Measurements from ENCODE around the gene MYO5B. TPM values are rescaled to one million over a fixed set of nuclear protein-coding genes. Genes with fewer than 3 reads are reported as not detected.
A peak's percentile ranks its signal among the peaks of the same experiment; 100 is the strongest.
"Not testable (repeated sequence)": the region's sequence is repeated elsewhere in the genome, so short reads cannot be mapped to it uniquely, and the experiment has no call there.

MYO5B gene
- total RNA-seq, 2 donors from 2014 or later = 1.2 to 1.4 TPM

DNA sequence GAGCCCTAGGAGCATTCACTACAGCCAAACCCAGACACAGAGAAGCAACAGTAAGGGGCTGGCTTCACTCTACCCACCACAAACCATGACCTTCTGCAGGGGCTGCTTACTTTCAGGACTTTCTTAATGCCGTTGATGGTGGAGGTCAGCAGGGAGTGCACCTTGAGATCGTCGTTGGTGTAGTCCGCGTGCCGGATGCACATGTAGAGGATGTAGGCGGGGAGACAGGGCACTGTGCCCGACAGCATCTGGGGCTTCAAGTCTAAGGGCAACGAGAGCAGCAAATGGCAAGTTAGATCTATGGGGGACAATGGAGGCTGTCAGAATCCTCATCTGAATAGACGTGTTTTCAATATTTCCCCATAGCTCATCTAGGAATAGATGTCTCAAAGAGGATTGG, 351.8 kb downstream of the MYO5B start:
- DNase-seq (ENCODE audit: low spot score) = peak; percentile 62
- intact Hi-C loops (cut with DNase I) = no loop called here

DNA sequence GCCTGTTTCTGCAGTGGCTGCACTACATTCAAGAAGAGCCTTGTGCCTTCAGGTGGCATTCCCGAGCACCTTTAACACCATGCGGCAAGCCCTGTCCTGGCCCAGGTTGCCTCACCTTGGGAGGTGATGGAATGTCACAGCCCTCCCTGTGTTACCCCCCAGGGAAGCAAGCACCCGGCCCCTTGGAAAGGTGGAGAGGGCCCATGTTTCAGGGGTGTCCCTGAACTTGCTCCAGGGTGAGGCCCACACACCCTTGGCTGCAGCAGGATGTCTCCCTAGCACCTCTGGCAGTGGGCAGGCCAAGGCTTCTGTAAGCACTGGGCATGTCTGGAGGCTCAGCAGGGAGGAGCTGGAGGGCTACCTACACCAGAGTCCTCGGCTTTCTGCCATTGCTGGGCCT, 352.3 kb downstream of the MYO5B start:
- DNase-seq (ENCODE audit: low spot score) = no peak
- intact Hi-C loops (cut with DNase I) = no loop called here

DNA sequence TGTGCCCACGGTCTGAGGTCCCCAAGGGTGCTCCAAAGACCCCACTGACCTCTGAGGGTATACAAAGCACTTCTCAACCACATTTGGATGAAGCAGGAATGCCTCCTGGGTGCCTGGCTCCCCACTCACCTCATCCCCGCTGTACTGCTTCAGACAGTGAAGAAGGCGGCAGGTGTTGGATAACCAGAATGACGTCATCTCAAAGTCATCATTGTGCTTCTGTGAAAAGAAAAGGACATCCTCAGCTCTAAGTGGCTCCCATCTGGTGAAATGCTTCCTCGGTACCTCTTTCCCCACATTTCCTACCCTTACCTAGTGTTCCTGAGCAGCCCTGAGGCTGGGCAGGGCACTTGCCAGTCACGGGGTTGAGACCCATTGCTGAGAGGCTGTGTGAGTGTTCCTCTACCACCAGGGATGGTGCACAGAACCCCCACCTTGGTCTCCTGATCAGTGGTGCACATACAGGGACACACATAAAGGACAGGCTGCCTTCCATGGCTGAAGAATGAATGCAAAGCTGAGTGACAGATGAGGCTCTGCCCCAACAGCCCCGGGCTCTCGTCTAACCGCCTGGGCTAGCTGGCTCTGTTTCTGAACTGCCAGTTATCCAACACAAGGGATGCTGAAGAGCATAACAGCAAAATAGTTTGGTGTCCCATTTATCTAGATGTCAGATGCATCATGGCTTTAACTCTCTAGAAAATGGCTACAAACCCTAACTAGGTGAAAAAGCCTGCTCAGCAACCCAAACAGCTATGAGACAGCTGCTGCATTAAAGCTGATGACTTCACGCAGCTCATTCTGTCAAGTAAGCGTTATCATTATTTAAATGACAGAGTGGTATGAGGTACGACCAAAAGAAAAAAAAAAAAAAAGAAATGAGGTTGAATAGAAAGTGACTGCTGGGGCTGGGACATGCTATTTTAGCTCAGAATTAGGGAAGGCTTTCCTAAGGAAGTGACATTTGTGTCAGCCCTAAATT, 353.4 kb downstream of the MYO5B start:
- no peak for DNase-seq (ENCODE audit: low spot score)
- intact Hi-C loops (cut with DNase I) = no loop called here

DNA sequence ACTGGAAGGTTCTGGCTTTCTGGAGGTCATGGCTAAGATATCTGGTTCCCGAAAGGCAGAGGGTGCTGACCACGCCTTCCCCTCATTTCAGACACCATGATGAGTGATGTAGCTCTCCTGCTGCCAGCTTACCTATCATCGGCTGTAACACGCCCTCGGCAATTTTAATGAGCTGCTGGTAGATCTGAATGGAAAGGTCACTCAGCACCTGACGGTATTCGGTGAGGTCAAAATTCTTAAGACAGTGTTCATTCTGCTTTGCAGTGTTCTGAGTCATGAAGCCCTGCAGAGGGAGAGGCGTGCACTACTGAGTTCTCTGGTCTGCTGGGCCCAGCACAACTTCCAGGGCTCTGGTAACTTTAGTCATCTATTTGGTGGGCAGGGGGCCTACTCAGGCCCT, 355.9 kb downstream of the MYO5B start:
- no peak for DNase-seq (ENCODE audit: low spot score)
- intact Hi-C loops (cut with DNase I) = no loop called here

DNA sequence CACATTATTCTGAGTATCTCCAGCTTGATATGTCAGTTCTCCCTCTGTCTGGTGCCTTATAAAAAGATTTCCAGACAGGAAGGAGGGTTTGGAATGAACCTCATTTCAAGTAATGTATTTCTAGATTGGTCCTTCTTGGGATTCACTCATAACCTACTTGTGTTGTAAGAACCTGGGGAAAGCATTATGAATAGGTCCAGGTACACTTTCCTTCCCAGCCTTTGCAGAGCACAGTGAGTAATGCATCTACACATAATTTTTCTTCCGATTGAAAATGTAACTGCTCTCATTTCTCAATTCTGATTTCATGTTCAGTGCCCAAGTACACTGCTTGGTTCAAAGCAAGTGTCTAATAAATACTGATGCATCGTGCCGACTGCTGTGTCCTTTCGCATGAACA, 356.6 kb downstream of the MYO5B start:
- no peak for DNase-seq (ENCODE audit: low spot score)
- intact Hi-C loops (cut with DNase I) = no loop called here

DNA sequence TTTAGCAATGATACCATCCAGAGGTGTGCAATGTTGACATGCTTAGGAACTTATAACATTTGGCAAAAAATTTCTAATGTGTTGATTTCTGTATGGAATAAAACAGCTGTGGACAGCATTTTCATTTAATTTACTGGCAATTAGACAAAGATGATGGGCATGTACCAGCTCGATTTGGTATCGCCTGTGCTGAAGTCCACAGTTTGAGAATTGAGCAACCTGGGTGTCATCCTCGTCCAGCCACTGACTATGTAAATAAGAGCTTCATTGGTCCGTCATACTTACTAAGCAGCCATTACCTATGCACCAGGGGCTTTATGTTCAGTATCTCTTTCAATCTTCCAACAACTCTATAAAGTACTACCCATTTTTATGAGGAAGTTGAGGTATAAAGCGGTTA, 357.1 kb downstream of the MYO5B start:
- intact Hi-C loops (cut with DNase I) = no loop called here
- no peak for DNase-seq (ENCODE audit: low spot score)

DNA sequence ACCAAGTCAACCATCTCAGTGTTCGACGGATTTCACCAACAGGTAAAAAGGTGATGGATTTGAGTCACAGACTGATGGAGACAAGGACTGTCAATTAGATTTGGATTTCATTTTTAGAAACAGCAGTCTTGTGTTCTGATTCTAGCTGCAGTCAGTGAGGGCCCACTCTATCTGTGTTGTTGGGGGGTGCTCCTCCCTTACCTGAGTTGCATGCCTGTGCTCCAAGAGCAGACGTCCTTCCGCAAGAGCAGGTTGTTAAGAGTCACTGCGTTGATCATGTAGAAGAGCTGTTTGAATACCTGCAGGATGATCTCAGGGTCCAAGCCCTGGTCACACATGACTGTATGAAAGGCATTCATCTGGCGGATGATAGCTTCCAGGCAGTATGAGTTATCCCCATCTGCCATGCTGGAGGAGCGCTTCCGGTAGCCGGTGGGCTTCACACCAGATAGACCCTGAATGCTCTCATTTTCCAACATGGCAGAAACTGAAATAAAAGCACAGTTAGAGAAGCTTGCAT, 357.6 kb downstream of the MYO5B start:
- intact Hi-C loops (cut with DNase I); DNase-seq (ENCODE audit: low spot score): not testable (repeated sequence)

DNA sequence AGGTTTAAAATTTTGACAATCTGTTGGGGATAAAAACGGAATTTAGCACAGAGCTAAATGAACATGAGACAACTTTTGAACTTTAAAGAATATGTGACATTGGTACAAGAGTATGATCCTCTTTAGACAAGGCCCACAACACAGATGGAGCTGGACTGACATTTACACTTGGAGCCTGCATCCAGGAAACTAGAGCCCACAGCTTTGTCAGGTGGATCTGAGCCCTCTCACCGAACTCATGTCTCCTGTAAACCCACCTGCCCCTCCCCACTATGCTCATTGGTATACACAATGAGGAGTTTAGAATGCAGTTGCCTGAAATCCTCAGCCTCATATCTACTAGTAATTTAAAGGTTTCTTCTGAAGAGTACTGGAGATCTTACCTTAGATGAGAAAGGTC, 359.5 kb downstream of the MYO5B start:
- no peak for DNase-seq (ENCODE audit: low spot score)
- intact Hi-C loops (cut with DNase I) = no loop called here

DNA sequence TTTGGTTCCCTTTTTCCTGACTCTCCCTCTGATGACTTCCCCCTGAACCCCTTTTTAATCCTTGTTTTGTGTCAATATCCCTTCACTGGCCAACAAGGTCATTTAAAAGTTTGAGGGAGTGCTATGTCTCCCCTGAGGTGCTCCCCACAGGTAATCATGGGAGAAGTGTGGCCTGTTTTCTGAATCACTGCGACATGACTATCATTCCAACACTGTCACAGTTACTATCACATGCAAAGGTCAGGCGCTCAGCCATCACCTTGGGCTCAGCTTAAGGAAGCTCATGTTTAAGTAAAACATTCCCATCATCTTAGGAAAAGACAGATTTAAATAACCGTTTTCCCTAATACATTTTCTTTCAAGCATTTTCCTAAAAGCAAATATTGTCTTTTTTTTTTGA, 360.7 kb downstream of the MYO5B start:
- intact Hi-C loops (cut with DNase I) = no loop called here
- DNase-seq (ENCODE audit: low spot score) = no peak

DNA sequence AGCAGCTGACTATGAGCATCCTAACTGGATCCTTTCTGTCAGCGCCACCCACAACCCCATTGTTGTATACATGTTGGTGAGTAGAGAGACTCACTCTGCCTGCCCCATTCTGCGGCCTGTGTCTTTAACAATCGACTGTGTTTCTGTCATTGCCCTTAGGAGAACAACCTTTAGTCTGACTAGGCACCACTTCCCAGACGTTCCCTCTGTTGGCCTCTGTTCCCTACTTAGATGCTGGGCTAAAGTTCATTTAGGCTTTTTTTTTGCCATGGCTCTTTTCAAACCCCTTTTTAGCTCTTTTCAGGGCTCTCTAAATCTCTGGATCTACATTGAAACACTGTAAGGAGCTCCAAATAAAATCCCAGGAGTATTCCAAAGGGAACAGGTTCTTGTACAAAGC, 361.1 kb downstream of the MYO5B start:
- DNase-seq (ENCODE audit: low spot score) = no peak
- intact Hi-C loops (cut with DNase I) = no loop called here

DNA sequence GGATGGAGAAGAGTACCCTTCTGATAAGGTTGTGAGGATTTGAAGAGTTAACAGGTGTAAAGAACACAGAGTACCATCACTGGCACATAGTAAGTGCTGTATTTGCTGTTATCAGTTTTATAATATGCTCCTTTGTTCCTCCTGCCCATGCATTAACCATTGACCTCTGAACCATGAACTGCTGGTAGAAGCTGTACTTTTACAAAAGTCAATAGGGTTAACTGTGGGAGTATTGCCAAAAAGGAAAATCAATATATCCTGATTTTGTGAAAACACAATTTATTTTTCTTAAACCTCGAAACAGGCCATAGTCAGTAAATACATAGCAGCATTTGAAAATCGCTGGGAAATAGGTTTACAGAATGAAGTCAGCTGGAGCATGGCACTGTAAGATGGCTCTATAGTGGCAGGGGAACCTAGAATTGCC, 362.7 kb downstream of the MYO5B start:
- intact Hi-C loops (cut with DNase I) = no loop called here
- DNase-seq (ENCODE audit: low spot score) = no peak

DNA sequence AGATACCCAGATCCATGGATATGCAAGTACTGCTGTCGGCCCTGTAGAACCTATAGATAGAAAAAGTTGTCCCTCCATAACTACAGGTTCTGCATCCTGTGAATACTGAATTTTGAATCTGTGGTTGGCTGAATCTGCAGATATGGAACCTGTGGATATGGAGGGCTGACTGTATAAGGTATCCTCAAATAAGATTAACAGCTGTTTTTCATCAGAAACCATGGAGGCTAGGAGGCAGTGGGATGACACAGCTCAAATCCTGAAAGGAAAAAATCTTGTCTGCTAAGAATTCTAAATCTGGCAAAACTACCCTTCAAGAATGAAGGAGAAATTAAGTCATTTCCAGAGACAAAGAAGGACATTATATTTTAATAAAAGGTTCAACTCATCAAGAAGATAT, 367.0 kb downstream of the MYO5B start:
- DNase-seq (ENCODE audit: low spot score) = no peak
- intact Hi-C loops (cut with DNase I) = no loop called here

DNA sequence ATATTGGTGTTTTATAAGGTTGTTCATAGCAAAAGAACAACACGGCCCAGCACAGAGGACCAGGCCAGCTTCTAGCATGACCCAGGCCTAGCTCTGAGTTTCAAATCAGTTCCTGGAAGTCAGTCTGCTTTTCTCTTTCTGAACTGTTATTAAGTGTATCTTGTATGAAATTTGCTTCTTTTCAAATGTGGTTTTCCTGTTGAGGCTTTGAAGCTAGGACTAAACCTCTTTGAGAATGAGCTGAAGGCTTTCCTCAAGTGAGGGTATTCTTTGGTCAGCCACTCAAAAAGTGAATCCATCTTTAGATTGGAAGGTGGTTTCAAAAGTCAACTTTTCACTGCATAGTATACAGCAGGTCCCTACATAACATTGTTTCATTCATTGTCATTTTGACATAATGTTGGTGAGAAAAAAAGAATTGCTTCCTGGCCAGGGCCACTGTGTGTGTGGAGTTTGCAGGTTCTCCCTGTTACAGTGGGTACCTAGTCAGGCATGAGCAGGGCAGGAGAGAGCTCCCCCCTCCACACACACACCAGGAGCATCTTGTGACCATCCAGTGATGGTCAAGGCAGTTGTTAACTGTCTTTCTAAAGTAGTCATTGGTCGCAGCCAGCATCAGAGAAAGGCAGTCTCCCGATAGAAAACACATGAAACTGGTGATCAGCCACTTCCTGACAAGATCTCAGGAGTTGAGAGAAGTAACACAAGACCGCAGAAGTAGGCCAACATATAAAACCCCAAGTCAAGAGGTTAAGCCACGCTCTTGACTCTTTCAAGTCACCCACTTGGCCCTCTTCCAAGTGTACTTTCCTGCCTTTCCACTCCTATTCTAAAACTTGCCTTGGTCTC, 374.9 kb downstream of the MYO5B start:
- intact Hi-C loops (cut with DNase I) = loop anchor here in 1 of 2 donors (5.0 kb wide), 1 partner anchor 1048 kb away; no protein-coding TSS in a partner anchor
- DNase-seq (ENCODE audit: low spot score) = no peak

DNA sequence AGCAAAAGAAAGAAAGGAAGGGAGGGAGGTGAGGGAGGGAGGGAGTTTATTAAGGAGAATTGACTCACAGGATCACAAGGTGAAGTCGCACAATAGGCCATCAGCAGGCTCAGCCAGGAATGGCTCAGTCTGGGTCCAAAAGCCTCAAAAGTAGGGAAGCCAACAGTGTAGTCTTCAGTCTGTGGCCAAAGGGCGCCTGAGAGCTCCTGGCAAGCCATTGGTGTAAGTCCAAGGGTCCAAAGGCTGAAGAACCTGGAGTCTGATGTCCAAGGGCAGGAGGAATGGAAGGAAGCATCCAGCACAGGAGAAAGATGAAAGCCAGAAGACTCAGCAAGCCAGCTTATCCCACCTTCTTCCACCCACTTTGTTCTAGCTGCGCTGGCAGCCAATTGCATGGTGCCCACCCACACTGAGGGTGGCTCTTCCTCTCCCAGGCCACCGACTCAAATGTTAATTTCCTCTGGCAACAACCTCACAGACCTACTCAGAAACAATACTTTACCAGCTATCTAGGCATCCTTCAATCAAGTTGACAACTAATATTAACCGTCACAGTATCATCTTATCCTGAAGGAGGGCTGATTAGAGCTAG, 375.8 kb downstream of the MYO5B start:
- intact Hi-C loops (cut with DNase I) = loop anchor here in 1 of 2 donors (5.0 kb wide), 1 partner anchor 1047 kb away; no protein-coding TSS in a partner anchor
- no peak for DNase-seq (ENCODE audit: low spot score)

DNA sequence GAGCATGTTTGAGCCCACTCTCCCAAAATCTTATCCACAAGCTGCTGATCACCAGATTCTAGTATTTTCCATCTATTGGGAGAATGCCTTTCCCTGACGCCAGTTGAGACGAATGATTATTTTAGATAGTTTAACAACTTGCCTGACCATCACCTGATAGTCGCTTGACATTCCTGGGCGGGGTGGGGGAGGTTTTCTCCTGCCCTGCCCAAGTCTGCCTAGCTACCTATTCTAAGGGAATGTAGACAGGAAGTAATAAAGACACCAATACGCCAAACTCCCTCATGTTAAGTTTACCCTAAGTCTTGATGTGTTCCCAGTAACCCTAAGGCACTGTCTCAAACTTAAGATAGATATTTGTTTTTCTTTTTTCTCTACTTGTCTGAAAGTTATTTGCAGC, 377.0 kb downstream of the MYO5B start:
- no peak for DNase-seq (ENCODE audit: low spot score)
- intact Hi-C loops (cut with DNase I) = loop anchor here in 1 of 2 donors (5.0 kb wide), 1 partner anchor 1046 kb away; no protein-coding TSS in a partner anchor

DNA sequence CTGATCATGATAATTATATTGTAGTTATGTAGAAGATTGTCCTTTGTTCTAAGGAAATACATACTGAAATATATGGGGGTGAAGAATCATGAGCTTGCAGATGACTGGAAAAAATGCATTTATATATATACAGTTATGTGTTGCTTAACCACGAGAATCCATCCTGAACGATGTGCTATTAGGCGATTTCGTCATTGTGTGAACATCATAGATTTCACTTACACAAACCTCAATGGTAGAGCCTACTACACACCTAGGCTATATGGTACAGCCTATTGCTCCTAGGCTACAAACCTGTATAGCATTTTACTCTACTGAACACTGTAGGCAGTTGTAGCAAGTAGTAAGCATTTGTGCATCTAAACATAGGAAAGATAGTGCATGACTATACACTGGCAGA, 379.0 kb downstream of the MYO5B start:
- no peak for DNase-seq (ENCODE audit: low spot score)
- intact Hi-C loops (cut with DNase I) = loop anchor here in 1 of 2 donors (5.0 kb wide), 1 partner anchor 1044 kb away; no protein-coding TSS in a partner anchor

DNA sequence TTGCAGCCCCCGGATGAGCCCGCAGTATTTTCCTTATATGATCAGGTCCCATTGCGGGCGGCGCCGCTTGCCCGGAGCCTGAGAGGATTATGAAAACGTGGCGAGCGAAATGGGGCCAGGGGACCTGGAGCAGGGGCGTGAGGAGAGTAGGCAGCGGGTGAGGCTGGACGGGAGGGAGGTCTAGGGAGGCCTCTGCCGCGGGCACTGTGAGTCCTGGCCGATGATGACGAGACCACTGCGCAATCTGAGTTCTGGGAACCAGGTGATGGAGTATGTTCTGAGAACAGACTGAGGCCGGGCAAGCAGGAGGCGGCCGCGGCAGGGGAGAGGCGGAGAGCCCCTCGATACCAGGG, 380.8 kb downstream of the MYO5B start:
- intact Hi-C loops (cut with DNase I) = no loop called here
- peak; percentile 89 for DNase-seq (ENCODE audit: low spot score)

DNA sequence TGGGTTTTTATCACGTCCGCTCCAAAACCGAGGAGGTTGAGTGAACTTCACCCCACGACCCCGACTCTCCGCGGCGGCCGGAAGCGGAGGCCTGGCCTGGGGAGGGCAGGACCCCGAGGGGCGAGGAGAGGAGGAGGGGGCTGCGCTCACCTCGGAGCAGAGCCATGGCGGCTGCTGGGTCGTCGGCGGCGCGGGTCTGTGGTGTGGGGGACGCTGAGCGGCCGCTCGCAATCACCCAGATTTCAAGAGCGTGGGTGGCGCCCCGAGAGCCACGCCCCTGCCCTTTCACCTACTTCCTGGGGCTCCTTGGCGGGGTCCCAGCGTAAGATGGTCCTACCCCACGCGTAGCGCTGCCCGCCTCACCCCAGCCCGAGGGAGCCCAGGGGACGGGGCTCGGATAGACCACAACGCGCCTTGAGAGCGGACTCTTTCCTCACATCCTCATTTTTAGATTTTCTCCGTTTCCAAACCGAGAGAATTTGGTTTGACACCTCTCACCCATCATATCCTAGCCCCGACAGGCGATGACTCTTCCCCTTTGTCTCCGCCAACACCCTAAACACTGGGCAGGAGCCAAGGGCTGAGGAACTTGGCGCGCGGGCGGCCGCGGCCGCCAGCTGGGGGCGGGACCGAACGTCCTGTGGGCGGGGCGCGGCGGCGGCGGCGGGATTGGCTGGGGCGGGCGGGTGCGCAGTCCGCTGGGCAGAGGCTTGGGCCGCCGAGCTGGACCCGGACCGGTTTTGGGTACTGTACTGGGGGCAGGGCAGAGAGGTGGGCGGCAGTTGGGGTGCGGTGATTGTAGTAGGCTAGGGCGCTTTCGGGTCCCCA, 381.4 kb downstream of the MYO5B start, which contains the start of gene ACAA2:
Gene ACAA2 (minus strand): TSS at position 215 of the 828 bp plus-strand sequence. CDS start 49 bp downstream, at position 166.
- intact Hi-C loops (cut with DNase I) = no loop called here
- DNase-seq (ENCODE audit: low spot score) = peak; percentile 97

DNA sequence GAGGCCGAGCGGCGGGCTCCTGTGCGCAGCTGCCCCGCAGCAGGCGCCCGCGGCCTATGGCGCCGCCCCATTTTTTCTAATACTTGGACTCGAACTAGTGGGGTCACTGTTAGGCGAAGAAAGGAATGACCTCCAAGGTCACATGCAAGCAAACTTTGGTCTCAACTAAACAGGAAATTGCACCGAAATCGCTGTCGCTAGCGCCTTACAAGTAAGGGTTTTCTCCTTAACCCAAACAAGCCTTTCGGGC, 382.0 kb downstream of the MYO5B start:
- intact Hi-C loops (cut with DNase I) = no loop called here
- DNase-seq (ENCODE audit: low spot score) = no peak

All from posterior vena cava (tissue), 2 donors.